Natural killer cell (primary cell): Measurements from ENCODE around the gene ZBED5. TPM values are rescaled to one million over a fixed set of nuclear protein-coding genes. Genes with fewer than 3 reads are reported as not detected.
"Not testable (repeated sequence)": the region's sequence is repeated elsewhere in the genome, so short reads cannot be mapped to it uniquely, and the experiment has no call there.

Experiments
- ATAC-seq, 3 donors: fragments of 150-1000 bp in 2 of 3; fragments of 200-7000 bp in 1 of 3; cut with Tn5 transposase; 1 replicate in 1 of 3; 2 replicates in 2 of 3; pipeline ENCODE4 v1.10.0; 2021; ENCODE audit warnings: mild to moderate bottlenecking in 2 of 3, moderate library complexity in 2 of 3
- DNase-seq, 2 donors: peaks; one replicate each; pipeline versions ENCODE4 v3.0.0 to v3.0.0-alpha.2; 2013 to 2021; ENCODE audit warnings: mixed read lengths in 1 of 2
- H3K27ac ChIP-seq: one replicate; pipeline ENCODE4 v1.5.1; 2013; ENCODE audit warnings: mild to moderate bottlenecking, low read length
- H3K27me3 ChIP-seq: one replicate; pipeline ENCODE4 v1.6.1; 2013; ENCODE audit warnings: low read length; ENCODE audit not compliant: control insufficient read depth, insufficient read depth
- H3K36me3 ChIP-seq: one replicate; pipeline ENCODE4 v1.6.1; 2013; ENCODE audit warnings: low read length; ENCODE audit not compliant: control insufficient read depth, insufficient read depth
- H3K4me1 ChIP-seq: one replicate; pipeline ENCODE4 v1.6.1; 2013; ENCODE audit warnings: low read length; ENCODE audit not compliant: control insufficient read depth, insufficient read depth
- H3K4me3 ChIP-seq: one replicate; pipeline ENCODE4 v1.5.1; 2013; ENCODE audit warnings: low read length
- H3K9me3 ChIP-seq: one replicate; pipeline ENCODE4 v1.6.1; 2013; ENCODE audit warnings: low read length; ENCODE audit not compliant: control insufficient read depth, insufficient read depth
- H3K27ac Mint-ChIP-seq, 2 donors: one replicate each; pipeline ENCODE4 v1.8.0; 2022; ENCODE audit warnings: mild to moderate bottlenecking in 2 of 2, mixed read lengths in 2 of 2, moderate library complexity in 1 of 2
- H3K27me3 Mint-ChIP-seq, 2 donors: one replicate each; pipeline ENCODE4 v1.8.0; 2022; ENCODE audit warnings: low read depth in 2 of 2, mixed read lengths in 2 of 2
- H3K36me3 Mint-ChIP-seq: one replicate; pipeline ENCODE4 v1.8.0; 2022; ENCODE audit warnings: mixed read lengths
- H3K4me1 Mint-ChIP-seq, 2 donors: one replicate each; pipeline ENCODE4 v1.8.0; 2022; ENCODE audit warnings: mixed read lengths in 2 of 2
- H3K4me3 Mint-ChIP-seq: one replicate; pipeline ENCODE4 v1.8.0; 2022; ENCODE audit warnings: mild to moderate bottlenecking, moderate library complexity, mixed read lengths
- H3K9me3 Mint-ChIP-seq, 2 donors: one replicate each; pipeline ENCODE4 v1.8.0; 2022; ENCODE audit warnings: mixed read lengths in 2 of 2
- WGBS: methylation state at CpG from one replicate; pipeline ENCODE4 v1.1.7; 2013; ENCODE audit warnings: missing lambda C conversion rate; ENCODE audit not compliant: insufficient coverage; 5-methylcytosine and 5-hydroxymethylcytosine counted together
- intact Hi-C: fragments of 100-400 bp; cut with micrococcal nuclease; formaldehyde crosslinking; loops from one replicate; pipeline ENCODE4 v1.14.2; 2022
- total RNA-seq, 4 donors: library from RNA; stranded (reverse); fragments of 120-200 nt in 1 of 4; gene quantifications; one replicate each; pipeline versions ENCODE4 v1.2.3 to v1.2.4, GENCODE V29; 2013 to 2022
- TF ChIP-seq, protein P1 (sequence below): fragments of 200-600 bp; IDR thresholded peaks from one replicate; pipeline ENCODE4 v1.8.0; 2022; ENCODE audit warnings: antibody characterized with exemption

Gene ZBED5
- total RNA-seq, 3 donors from 2014 or later (not counting 1 experiment from before 2014, with no cell fraction given), result 40.0 to 61.3 (median 53.9) TPM

DNA sequence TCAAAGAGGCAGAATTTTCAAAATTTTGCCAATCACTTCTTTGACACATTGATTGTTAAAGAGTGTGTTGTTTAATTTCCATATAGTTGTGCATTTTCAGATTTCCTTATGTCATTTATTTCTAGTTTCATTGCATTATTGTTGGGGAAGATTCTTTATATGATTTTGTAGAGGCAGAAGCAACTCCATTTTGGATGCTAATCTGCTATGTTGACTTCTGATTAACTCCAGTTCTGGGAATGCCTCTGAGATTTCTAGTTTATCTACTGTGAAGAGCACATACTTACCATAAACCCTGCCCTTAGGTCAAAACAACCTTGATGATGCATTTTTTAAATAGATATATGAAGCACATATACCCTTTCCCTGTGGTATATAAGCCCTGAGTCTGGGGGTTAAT, 29.5 kb upstream of the ZBED5 start:
- H3K27me3 Mint-ChIP-seq, result peaks cover 10 to 24% of the 10 kb centered on the region in 2 donors
- Histone ChIP-seq H3K36me3 (no peaks in the 10 kb centered on the region), H3K27me3 (no peaks in the 10 kb centered on the region), H3K4me3 (no peak overlapping the region), H3K4me1 (no peaks in the 10 kb centered on the region), H3K27ac (no peak overlapping the region), H3K9me3 (peaks cover 4% of the 10 kb centered on the region)
- H3K4me1 Mint-ChIP-seq, result no peaks in the 10 kb centered on the region
- no peak overlapping the region for H3K27ac Mint-ChIP-seq
- no peak overlapping the region for H3K4me3 Mint-ChIP-seq
- peaks cover 3% of the 10 kb centered on the region in 2 donors for H3K9me3 Mint-ChIP-seq
- H3K36me3 Mint-ChIP-seq, result peaks cover 22% of the 10 kb centered on the region
- DNase-seq (no peak), ATAC-seq (no peak)
- TF ChIP-seq, protein P1, sequence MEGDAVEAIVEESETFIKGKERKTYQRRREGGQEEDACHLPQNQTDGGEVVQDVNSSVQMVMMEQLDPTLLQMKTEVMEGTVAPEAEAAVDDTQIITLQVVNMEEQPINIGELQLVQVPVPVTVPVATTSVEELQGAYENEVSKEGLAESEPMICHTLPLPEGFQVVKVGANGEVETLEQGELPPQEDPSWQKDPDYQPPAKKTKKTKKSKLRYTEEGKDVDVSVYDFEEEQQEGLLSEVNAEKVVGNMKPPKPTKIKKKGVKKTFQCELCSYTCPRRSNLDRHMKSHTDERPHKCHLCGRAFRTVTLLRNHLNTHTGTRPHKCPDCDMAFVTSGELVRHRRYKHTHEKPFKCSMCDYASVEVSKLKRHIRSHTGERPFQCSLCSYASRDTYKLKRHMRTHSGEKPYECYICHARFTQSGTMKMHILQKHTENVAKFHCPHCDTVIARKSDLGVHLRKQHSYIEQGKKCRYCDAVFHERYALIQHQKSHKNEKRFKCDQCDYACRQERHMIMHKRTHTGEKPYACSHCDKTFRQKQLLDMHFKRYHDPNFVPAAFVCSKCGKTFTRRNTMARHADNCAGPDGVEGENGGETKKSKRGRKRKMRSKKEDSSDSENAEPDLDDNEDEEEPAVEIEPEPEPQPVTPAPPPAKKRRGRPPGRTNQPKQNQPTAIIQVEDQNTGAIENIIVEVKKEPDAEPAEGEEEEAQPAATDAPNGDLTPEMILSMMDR, result no peak
- intact Hi-C loops, result no loop called here

DNA sequence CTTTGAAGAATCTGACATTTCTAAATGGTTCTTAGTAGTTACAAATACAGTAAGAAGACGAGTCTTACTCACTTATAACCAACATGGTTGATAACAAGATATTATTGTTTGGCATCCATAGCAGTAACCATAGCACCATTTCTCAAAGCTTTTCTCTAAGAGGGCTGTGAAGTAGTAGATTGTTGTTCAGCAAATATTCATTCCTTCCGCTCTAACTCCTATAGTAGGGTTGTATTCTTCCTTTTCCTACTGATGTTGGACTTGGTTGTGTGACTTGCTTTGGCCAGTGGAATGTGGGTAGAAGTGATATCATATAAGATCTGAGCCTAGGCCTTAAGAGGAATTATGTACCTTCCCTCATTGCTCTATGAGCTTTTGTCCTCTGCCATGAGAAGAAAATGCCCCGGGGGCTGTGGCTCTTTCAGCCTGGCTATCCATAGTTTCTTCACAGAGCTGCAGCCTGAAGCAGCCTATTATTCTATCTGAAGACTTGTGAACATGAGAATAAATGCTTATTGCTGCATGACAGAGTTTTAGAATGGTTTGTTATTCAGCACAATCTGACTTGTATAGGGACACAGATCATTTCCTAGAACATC, 28.9 kb upstream of the ZBED5 start:
- no peak for ATAC-seq
- Mint-ChIP-seq H3K4me3 (no peak overlapping the region), H3K27me3 (peaks cover 10 to 24% of the 10 kb centered on the region in 2 donors), H3K9me3 (peaks cover 3% of the 10 kb centered on the region in 2 donors), H3K36me3 (peaks cover 22% of the 10 kb centered on the region), H3K4me1 (no peaks in the 10 kb centered on the region), H3K27ac (no peak overlapping the region)
- no peaks in the 10 kb centered on the region for H3K4me1 ChIP-seq
- peaks cover 4% of the 10 kb centered on the region for H3K9me3 ChIP-seq
- no peaks in the 10 kb centered on the region for H3K27me3 ChIP-seq
- TF ChIP-seq, protein P1, result no peak
- WGBS, result 83% methylated on average over 1 of the region's 3 CpGs
- no peak overlapping the region for H3K27ac ChIP-seq
- no peak for DNase-seq
- intact Hi-C loops, result no loop called here
- no peaks in the 10 kb centered on the region for H3K36me3 ChIP-seq
- H3K4me3 ChIP-seq, result no peak overlapping the region

DNA sequence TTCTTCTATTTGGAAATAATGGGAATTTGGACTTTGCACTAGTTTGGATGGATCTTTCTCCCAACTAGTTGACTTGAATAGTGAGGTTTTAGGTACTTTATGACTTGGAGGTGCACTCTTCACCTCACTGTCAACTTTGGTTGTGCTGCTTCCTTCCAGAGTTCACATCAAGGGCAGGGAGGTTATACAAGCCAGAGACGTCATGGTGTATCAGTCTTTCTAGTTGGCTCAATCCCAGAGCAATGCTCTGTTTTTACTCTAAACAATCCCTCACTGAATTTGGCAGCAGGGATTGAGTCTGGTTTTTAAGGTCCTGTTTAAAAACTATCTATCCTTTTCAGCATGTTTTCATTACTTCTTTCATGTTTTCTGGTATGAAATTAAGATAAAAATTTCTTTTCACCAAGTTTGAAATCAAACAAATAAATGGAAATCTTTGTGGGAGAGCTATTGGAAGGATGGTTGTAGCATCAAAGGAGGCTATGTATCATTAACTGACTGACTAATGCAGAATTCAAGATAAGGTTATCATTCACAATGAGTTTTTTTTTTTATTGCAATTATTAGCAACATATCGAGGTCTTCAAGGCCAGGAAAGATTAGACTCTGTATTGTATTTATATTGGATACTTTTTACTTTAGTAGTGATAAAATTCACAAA, 28.0 kb upstream of the ZBED5 start:
- Mint-ChIP-seq H3K4me1 (no peaks in the 10 kb centered on the region), H3K27ac (no peak overlapping the region), H3K9me3 (peaks cover 3% of the 10 kb centered on the region in 2 donors), H3K4me3 (no peak overlapping the region), H3K27me3 (peaks cover 8 to 24% of the 10 kb centered on the region in 2 donors), H3K36me3 (peaks cover 22% of the 10 kb centered on the region)
- H3K27ac ChIP-seq, result no peak overlapping the region
- no peaks in the 10 kb centered on the region for H3K36me3 ChIP-seq
- ATAC-seq (no peak), DNase-seq (no peak)
- TF ChIP-seq, protein P1, result no peak
- H3K27me3 ChIP-seq, result no peaks in the 10 kb centered on the region
- intact Hi-C loops, result no loop called here
- H3K9me3 ChIP-seq, result peaks cover 4% of the 10 kb centered on the region
- H3K4me3 ChIP-seq, result no peak overlapping the region
- 75% methylated on average over 1 of the region's 2 CpGs for WGBS
- H3K4me1 ChIP-seq, result no peaks in the 10 kb centered on the region

DNA sequence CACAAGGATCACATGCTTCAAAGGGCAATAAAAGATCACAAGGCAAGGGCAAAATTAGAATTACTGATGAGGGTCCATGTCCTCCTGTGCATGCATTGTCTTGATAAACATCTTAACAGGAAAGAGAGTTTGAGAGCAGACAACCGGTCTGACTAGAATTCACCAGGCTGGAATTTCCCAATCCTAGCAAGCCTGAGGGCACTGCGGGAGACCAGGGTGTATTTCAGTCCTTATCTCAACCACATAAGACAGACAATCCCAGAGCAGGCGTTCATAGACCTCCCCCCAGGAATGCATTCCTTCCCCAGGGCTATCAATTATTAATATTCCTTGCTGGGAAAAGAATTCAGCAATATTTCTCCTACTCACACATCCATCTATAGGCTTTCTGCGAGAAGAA, 26.4 kb upstream of the ZBED5 start:
- H3K36me3 ChIP-seq, H3K4me1 ChIP-seq, H3K27ac ChIP-seq, DNase-seq, H3K4me3 Mint-ChIP-seq, ATAC-seq, H3K27me3 Mint-ChIP-seq, H3K4me1 Mint-ChIP-seq, H3K27ac Mint-ChIP-seq, H3K9me3 ChIP-seq, H3K36me3 Mint-ChIP-seq, H3K27me3 ChIP-seq, intact Hi-C loops, H3K9me3 Mint-ChIP-seq, H3K4me3 ChIP-seq: not testable (repeated sequence)
- 91% methylated on average over 4 of the region's 4 CpGs for WGBS
